SK-N-SH (cell line): Measurements from ENCODE around the gene DSCAM. TPM values are rescaled to one million over a fixed set of nuclear protein-coding genes. Genes with fewer than 3 reads are reported as not detected.

Source experiments
- CTCF ChIA-PET: fragments of 300-600, 350-600 bp; formaldehyde crosslinking; extraction: SDS; loops from one replicate; lab custom pipeline; 2021; lab: Yijun Ruan, JAX
- POLR2A ChIA-PET: fragments of 350-600 bp; sonication (Branson Sonifier 250); formaldehyde crosslinking; extraction: SDS; loops from one replicate; lab custom pipeline; 2020; ENCODE audit warnings: antibody characterized with exemption, inconsistent platforms; lab: Yijun Ruan, JAX
- DNase-seq: peaks from one replicate; pipeline ENCODE4 v3.0.0; 2012
- H2AFZ ChIP-seq: fragments of 200-600 bp; sonication (generic); 2 replicates; pipeline ENCODE4 v1.8.1; 2016; ENCODE audit warnings: antibody characterized with exemption, mild to moderate bottlenecking, low read depth
- H3F3A ChIP-seq: fragments of 200-600 bp; sonication (generic); replicated peaks from 2 replicates; pipeline ENCODE3; 2016; ENCODE audit warnings: antibody characterized with exemption, mild to moderate bottlenecking; ENCODE audit not compliant: insufficient read depth
- H3K27ac ChIP-seq, 2 experiments: fragments of 200-500 bp in 1 of 2; fragments of 200-600 bp in 1 of 2; sonication (Bioruptor generic) in 1 of 2; sonication (generic), shearing (Covaris generic) in 1 of 2; 2 replicates each; pipeline versions ENCODE4 v1.5.1 to v1.6.1; 2014 to 2016; ENCODE audit warnings: low read depth in 2 of 2, inconsistent platforms in 1 of 2, low read length in 1 of 2, mild to moderate bottlenecking in 1 of 2, mixed read lengths in 1 of 2
- H3K27me3 ChIP-seq: fragments of 200-600 bp; sonication (generic), shearing (Covaris generic); 2 replicates; pipeline ENCODE4 v1.6.1; 2016; ENCODE audit warnings: mixed run types; ENCODE audit not compliant: insufficient read depth
- H3K36me3 ChIP-seq, 2 experiments: fragments of 200-500 bp in 1 of 2; fragments of 200-600 bp in 1 of 2; sonication (Bioruptor generic) in 1 of 2; sonication (generic) in 1 of 2; replicated peaks in 1 of 2; 2 replicates each; pipeline versions ENCODE3 to v1.5.1; 2014 to 2016; ENCODE audit warnings: low read length in 1 of 2, mild to moderate bottlenecking in 1 of 2; ENCODE audit not compliant: insufficient read depth in 2 of 2, control insufficient read depth in 1 of 2
- H3K4me1 ChIP-seq, 2 experiments: fragments of 200-500 bp in 1 of 2; fragments of 200-600 bp in 1 of 2; sonication (Bioruptor generic) in 1 of 2; sonication (generic), shearing (Covaris generic) in 1 of 2; 2 replicates each; pipeline versions ENCODE4 v1.5.1 to v1.6.1; 2014 to 2016; ENCODE audit warnings: low read depth in 1 of 2, low read length in 1 of 2, mixed run types in 1 of 2; ENCODE audit not compliant: insufficient read depth in 2 of 2, control insufficient read depth in 1 of 2
- H3K4me2 ChIP-seq: fragments of 200-600 bp; sonication (generic), shearing (Covaris generic); 2 replicates; pipeline ENCODE4 v1.6.1; 2017; ENCODE audit warnings: mixed run types
- H3K4me3 ChIP-seq, 2 experiments: fragments of 200-500 bp in 1 of 2; fragments of 200-600 bp in 1 of 2; sonication (Bioruptor generic) in 1 of 2; sonication (generic), shearing (Covaris generic) in 1 of 2; 2 replicates each; pipeline versions ENCODE4 v1.5.1 to v1.8.1; 2014 to 2016; ENCODE audit warnings: low read depth in 2 of 2, inconsistent platforms in 1 of 2, low read length in 1 of 2, mild to moderate bottlenecking in 1 of 2, mixed read lengths in 1 of 2, moderate library complexity in 1 of 2
- H3K79me2 ChIP-seq: fragments of 200-600 bp; sonication (generic); 2 replicates; pipeline ENCODE4 v1.8.1; 2017; ENCODE audit warnings: mild to moderate bottlenecking; ENCODE audit not compliant: insufficient read depth
- H3K9ac ChIP-seq: fragments of 200-600 bp; sonication (generic); 2 replicates; pipeline ENCODE4 v1.6.1; 2017; ENCODE audit warnings: mixed run types
- H3K9me2 ChIP-seq: fragments of 200-600 bp; sonication (generic); 2 replicates; pipeline ENCODE4 v1.6.1; 2017; ENCODE audit warnings: mixed run types
- H3K9me3 ChIP-seq: fragments of 200-600 bp; sonication (generic); 2 replicates; pipeline ENCODE4 v1.6.1; 2017; ENCODE audit warnings: mixed run types, mild to moderate bottlenecking, moderate library complexity
- H4K20me1 ChIP-seq: fragments of 200-600 bp; sonication (generic); 2 replicates; pipeline ENCODE4 v1.6.1; 2017; ENCODE audit warnings: mild to moderate bottlenecking, mixed run types; ENCODE audit not compliant: insufficient read depth
- CHD2 ChIP-seq: fragments of 150-350 bp; IDR thresholded peaks from 2 replicates; pipeline ENCODE4 v1.6.1; 2018; ENCODE audit warnings: low read length; ENCODE audit not compliant: partially characterized antibody
- FOXJ3 ChIP-seq: sonication (generic); formaldehyde crosslinking; IDR thresholded peaks from 2 replicates; pipeline ENCODE4 v1.5.1; 2020; ENCODE audit warnings: mild to moderate bottlenecking, missing genetic modification reagents
- FOXM1 ChIP-seq: IDR thresholded peaks from 2 replicates; pipeline ENCODE4 v1.4.0; 2012; ENCODE audit warnings: low read depth, mild to moderate bottlenecking
- GATA2 ChIP-seq: sonication (generic); formaldehyde crosslinking; IDR thresholded peaks from 2 replicates; pipeline ENCODE4 v1.5.0; 2020; ENCODE audit warnings: mild to moderate bottlenecking, missing genetic modification reagents
- MEF2A ChIP-seq: IDR thresholded peaks from 2 replicates; pipeline ENCODE4 v1.4.0; 2012; ENCODE audit warnings: low read depth, borderline replicate concordance
- NRF1 ChIP-seq: IDR thresholded peaks from 2 replicates; pipeline ENCODE4 v1.6.1; 2012; ENCODE audit warnings: low read depth, mild to moderate bottlenecking, low read length
- POLR2AphosphoS5 ChIP-seq: IDR thresholded peaks from 2 replicates; pipeline ENCODE4 v1.6.1; 2012; ENCODE audit warnings: low read depth, low read length
- YY1 ChIP-seq: IDR thresholded peaks from 2 replicates; pipeline ENCODE4 v1.4.0; 2012; ENCODE audit warnings: low read depth, mild to moderate bottlenecking
- WGBS: methylation state at CpG from one replicate; pipeline ENCODE4 v1.1.6; 2017; ENCODE audit warnings: low lambda C conversion rate; 5-methylcytosine and 5-hydroxymethylcytosine counted together
- polyA plus RNA-seq, 3 experiments: library from polyadenylated mRNA; depleted of rRNA; stranded (reverse); fragments of >200 nt; gene quantifications; 2 replicates each; pipeline ENCODE4 v1.2.3, GENCODE V29; 2012
- TF ChIP-seq, protein P1 (sequence below): IDR thresholded peaks from 2 replicates; pipeline ENCODE4 v1.6.1; 2012; ENCODE audit warnings: mild to moderate bottlenecking, low read depth, low read length, moderate library complexity
- TF ChIP-seq, protein P2 (sequence below): fragments of 150-350 bp; IDR thresholded peaks from 2 replicates; pipeline ENCODE4 v1.6.1; 2016; ENCODE audit warnings: mild to moderate bottlenecking, low read depth, low read length

Gene DSCAM
- polyA plus RNA-seq, 1 of the 3 experiments (the other 2 are of a cell fraction): not detected

DNA sequence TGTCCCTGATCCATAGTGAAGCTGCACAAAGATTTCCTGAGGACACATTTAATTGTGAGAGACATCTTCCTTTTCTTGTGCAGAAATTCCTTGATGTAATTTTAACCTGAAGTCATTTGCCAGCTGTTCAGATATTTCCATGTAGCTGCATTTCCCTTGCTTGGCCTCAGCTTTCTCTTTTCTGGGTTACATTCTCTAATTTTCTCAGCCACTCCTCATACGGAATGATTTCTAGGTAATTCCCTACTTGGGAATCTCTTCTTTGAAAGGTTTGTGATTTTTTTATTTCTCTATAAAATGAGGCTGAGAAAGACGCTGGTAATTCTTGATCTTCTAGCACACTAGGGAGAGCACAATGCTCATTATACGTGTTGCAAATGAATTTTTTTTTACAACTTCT is 780.7 kb downstream of the DSCAM start (continued):
- TF ChIP-seq, protein P1, sequence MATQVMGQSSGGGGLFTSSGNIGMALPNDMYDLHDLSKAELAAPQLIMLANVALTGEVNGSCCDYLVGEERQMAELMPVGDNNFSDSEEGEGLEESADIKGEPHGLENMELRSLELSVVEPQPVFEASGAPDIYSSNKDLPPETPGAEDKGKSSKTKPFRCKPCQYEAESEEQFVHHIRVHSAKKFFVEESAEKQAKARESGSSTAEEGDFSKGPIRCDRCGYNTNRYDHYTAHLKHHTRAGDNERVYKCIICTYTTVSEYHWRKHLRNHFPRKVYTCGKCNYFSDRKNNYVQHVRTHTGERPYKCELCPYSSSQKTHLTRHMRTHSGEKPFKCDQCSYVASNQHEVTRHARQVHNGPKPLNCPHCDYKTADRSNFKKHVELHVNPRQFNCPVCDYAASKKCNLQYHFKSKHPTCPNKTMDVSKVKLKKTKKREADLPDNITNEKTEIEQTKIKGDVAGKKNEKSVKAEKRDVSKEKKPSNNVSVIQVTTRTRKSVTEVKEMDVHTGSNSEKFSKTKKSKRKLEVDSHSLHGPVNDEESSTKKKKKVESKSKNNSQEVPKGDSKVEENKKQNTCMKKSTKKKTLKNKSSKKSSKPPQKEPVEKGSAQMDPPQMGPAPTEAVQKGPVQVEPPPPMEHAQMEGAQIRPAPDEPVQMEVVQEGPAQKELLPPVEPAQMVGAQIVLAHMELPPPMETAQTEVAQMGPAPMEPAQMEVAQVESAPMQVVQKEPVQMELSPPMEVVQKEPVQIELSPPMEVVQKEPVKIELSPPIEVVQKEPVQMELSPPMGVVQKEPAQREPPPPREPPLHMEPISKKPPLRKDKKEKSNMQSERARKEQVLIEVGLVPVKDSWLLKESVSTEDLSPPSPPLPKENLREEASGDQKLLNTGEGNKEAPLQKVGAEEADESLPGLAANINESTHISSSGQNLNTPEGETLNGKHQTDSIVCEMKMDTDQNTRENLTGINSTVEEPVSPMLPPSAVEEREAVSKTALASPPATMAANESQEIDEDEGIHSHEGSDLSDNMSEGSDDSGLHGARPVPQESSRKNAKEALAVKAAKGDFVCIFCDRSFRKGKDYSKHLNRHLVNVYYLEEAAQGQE: no peak
- TF ChIP-seq CHD2: no peak
- no peak for TF ChIP-seq FOXM1
- TF ChIP-seq, all 33 proteins: peak for 0

DNA sequence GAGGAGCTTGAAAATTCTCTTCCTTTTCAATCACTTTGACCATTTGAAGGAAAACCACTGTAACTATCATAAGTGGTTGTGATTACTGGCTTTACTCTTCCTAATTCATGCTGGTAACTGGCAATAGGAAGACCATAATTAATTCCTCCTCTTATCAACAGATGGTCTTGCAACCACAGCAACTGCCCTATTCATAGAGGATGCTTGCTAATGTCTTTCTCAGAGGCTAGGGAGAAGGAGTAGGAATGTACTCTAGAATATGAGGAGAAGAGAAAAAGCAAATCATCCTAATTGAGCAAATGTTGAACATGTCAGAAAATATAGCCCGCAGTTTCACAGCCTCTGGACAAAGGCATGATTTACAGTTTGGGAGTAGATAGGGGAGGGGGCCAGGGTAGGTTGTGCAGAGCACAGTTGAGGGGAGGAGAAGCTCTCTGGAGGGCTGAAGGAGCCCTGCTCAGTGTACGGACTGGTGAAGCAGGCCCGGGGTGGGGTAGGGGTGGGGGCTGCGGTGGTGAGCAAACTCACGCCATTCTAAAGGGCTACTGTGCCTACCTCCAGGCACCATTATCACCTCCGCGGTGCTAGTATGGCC is 786.8 kb downstream of the DSCAM start:
- H3K9me2 ChIP-seq: no peaks in the 10 kb centered on the region
- TF ChIP-seq FOXJ3 (no peak), NRF1 (no peak)
- TF ChIP-seq, protein P2, sequence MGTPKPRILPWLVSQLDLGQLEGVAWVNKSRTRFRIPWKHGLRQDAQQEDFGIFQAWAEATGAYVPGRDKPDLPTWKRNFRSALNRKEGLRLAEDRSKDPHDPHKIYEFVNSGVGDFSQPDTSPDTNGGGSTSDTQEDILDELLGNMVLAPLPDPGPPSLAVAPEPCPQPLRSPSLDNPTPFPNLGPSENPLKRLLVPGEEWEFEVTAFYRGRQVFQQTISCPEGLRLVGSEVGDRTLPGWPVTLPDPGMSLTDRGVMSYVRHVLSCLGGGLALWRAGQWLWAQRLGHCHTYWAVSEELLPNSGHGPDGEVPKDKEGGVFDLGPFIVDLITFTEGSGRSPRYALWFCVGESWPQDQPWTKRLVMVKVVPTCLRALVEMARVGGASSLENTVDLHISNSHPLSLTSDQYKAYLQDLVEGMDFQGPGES: no peak
- TF ChIP-seq, all 33 proteins: peak for 0
- Histone ChIP-seq H3K4me2 (no peak overlapping the region), H3K27me3 (no peaks in the 10 kb centered on the region), H2AFZ (no peak overlapping the region), H3K27ac (no peak overlapping the region), H3K79me2 (no peaks in the 10 kb centered on the region), H3F3A (no peaks in the 10 kb centered on the region), H3K36me3 (no peaks in the 10 kb centered on the region), H3K4me1 (no peaks in the 10 kb centered on the region; a peak in 1 of 4 replicates), H4K20me1 (no peaks in the 10 kb centered on the region), H3K9ac (no peak overlapping the region), H3K9me3 (no peaks in the 10 kb centered on the region), H3K4me3 (no peak overlapping the region)
- DNase-seq: no peak
- 53% methylated on average over 4 of the region's 7 CpGs for WGBS
- ChIA-PET POLR2A (no interaction called here), CTCF (interaction anchor here (1.2 kb wide), 1 partner anchor 61 kb away, joined by 4 read pairs; no protein-coding TSS in a partner anchor)

DNA sequence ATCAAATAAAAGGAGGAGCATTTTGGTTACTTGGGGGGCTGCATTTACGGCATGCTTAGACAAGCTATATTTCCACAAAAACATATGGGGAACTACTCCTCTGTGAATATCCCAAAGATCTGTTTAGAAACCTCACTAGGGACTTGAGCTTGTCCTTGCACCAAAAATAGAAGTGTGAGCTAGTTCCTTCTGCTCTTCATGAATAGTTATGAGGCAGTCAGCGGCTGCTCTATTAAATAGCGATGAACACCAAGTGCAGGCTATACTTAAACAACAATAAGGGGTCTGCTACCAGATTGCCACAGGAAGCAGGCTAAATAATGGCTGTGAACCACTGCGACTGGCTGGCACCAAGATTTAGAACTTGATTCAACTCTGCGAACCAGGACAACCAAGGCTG is 789.6 kb downstream of the DSCAM start:
- H3K9me2 ChIP-seq: no peaks in the 10 kb centered on the region
- no peaks in the 10 kb centered on the region for H3K27me3 ChIP-seq
- H3K4me1 ChIP-seq: peaks cover 0 to 17% of the 10 kb centered on the region in 2 experiments; a peak in 1 of 4 replicates
- ChIA-PET POLR2A (no interaction called here), CTCF (interaction anchor here (0.8 to 1.4 kb wide), 2 partner anchors 14 to 190 kb away, joined by 3 read pairs; partner anchors contain the start of gene PCP4)
- H3K27ac ChIP-seq: no peak overlapping the region
- no peaks in the 10 kb centered on the region for H4K20me1 ChIP-seq
- H3K36me3 ChIP-seq: no peaks in the 10 kb centered on the region
- no peak overlapping the region for H2AFZ ChIP-seq
- H3K4me2 ChIP-seq: no peak overlapping the region
- DNase-seq: no peak
- H3K9ac ChIP-seq: no peak overlapping the region
- no peaks in the 10 kb centered on the region for H3F3A ChIP-seq
- no peak overlapping the region for H3K4me3 ChIP-seq
- no peaks in the 10 kb centered on the region for H3K79me2 ChIP-seq
- TF ChIP-seq YY1: no peak
- TF ChIP-seq FOXM1: no peak
- TF ChIP-seq MEF2A: no peak
- no peak for TF ChIP-seq POLR2AphosphoS5
- no peak for TF ChIP-seq GATA2
- no peaks in the 10 kb centered on the region for H3K9me3 ChIP-seq
- 28% methylated on average over 4 of the region's 5 CpGs for WGBS
